UCSD-AML1 (cell line): ENCODE results near the gene COPA.
"Not testable (repeated sequence)": the region's sequence is repeated elsewhere in the genome, so short reads cannot be mapped to it uniquely, and the experiment has no call there.

ENCODE experiments used
- DNase-seq: peaks from one replicate; lab custom pipeline; 2025; ENCODE audit not compliant: unreplicated experiment; lab: John Stamatoyannopoulos, UW

Gene COPA

DNA sequence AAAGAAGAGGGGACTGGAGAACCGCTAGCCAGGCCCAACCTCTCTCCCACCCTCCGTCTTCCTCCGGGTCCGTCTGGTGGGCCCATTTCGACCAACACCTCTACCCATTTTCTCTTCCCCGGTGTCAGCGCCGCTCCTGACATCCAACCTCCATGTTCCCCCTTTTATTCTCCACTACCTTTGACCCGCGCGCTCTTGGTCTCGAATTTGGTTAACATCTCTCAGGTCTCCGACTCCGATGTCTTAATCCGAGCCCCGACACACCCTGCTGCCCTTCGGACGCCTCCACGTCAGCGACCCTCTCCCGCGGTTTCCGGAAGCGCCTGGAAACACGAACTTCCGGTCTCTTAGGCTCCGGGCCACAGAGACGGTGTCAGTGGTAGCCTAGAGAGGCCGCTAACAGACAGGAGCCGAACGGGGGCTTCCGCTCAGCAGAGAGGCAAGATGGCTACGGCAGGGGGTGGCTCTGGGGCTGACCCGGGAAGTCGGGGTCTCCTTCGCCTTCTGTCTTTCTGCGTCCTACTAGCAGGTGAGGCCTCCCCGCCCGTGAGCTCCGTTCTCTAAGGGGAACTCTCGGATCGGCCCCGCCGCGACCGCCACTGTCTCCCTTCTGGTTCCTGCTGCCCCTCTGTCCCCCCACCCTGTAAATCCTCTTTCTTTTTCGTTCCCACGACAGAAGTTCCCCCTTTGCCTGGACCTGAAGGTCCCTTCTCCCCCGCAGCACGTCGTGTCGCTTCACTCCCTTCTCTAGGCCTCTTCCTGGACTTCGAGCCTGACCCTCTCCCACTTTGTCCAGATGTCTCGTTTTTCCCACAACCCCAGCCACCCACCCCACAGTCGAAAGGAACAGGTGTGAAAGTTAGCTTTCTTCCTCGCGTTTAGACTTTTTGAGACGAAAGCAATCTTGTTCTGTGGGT, at the start of gene COPA, which contains the start of gene NCSTN:
TSS of gene COPA (minus strand) at position 298 of the 917 bp plus-strand sequence. CDS start at position 218, 80 bp downstream.
TSS of gene NCSTN (plus strand) at position 431 of the 917 bp plus-strand sequence. CDS start at position 445, 14 bp downstream.
- peak; percentile 92 for DNase-seq

DNA sequence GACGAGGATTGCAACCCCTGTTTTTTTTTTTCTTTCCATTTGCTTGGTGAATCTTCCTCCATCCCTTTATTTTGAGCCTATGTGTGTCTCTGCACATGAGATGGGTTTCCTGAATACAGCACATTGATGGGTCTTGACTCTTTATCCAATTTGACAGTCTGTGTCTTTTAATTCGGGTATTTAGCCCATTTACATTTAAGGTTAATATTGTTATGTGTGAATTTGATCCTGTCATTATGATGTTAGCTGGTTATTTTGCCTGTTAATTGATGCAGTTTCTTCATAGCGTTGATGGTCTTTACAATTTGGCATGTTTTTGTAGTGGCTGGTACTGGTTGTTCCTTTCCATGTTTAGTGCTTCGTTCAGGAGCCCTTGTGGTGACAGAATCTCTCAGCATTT, 45.4 kb upstream of the COPA start:
- not testable (repeated sequence) for DNase-seq

DNA sequence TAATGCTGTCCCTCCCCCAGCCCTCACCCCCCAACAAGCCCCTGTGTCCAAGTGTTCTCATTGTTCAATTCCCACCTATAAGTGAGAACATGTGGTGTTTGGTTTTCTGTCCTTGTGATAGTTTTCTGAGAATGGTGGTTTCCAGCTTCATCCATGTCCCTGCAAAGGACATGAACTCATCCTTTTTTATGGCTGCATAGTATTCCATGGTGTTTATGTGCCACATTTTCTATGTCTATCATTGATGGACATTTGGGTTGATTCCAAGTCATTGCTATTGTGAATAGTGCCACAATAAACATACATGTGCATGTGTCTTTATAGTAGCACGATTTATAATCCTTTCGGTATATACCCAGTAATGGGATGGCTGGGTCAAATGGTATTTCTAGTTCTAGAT, 41.8 kb upstream of the COPA start:
- DNase-seq, result not testable (repeated sequence)

DNA sequence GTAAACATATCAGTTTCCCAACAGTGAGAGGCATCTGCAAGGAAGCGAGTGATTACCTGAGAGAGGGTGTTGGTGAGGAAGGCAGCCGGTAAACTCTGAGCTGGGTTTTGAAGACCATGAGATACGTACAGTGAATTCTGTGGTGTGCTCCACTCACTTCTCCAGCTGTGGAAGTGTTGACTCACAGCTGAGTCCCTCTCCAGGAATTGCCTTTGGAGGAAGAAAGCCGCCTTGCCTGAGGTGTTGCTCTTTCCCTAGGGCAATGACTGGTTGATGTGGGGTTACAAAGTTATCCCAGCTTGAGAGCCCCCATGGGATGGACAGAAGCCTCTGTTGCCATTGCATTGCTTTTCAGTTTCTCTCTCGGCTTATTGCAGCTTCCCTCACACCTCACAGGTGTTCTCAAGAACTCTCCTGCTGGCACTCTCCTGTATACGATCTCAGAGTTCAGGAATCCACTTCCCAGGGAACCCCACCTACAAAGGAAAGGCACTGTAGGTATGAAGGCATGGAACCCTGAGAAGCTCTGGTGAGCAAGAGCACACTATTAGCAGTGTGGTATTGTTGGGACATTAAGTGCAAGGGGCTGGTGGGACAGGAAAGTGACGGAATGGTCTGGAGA, 34.6 kb upstream of the COPA start:
- no peak for DNase-seq

GRCh38 chr1:160376525-160377131, 33.6 kb upstream of the COPA start:
- no peak for DNase-seq

DNA sequence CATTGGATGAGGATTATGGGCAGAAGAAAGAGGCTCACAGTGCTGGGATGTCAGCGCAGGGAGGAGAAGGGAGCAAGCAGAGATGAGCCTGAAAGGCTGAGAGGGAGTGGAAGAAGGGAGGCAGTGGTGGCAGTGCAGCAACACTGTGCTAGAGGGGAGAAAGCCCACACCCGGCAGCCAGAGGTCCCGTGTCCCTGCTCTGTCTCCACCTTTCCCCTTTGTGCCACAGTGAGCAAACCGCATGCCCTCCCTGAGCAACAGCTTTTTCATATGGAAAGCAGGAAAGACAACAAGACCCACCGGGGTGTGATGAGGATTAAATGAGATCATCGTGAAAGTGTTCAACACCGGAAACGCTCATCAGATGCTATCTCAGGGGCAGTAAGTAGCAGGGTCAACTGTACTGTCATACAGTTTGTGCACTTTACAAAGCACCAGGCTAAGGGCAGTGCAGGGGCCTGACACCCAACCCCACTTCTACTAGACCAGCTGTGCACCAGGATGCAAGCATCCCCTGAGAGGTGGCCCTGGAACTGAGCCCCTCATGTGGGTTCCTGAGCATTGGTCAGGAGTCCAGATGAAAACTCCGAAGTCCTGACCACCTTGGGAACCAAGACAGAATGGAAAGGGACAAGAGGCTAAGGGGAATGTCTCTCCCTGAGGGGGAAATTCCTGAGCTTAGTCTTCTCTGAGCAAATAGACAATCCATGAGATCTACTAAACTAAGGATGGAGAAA, 32.9 kb upstream of the COPA start:
- peak; percentile 59 for DNase-seq

DNA sequence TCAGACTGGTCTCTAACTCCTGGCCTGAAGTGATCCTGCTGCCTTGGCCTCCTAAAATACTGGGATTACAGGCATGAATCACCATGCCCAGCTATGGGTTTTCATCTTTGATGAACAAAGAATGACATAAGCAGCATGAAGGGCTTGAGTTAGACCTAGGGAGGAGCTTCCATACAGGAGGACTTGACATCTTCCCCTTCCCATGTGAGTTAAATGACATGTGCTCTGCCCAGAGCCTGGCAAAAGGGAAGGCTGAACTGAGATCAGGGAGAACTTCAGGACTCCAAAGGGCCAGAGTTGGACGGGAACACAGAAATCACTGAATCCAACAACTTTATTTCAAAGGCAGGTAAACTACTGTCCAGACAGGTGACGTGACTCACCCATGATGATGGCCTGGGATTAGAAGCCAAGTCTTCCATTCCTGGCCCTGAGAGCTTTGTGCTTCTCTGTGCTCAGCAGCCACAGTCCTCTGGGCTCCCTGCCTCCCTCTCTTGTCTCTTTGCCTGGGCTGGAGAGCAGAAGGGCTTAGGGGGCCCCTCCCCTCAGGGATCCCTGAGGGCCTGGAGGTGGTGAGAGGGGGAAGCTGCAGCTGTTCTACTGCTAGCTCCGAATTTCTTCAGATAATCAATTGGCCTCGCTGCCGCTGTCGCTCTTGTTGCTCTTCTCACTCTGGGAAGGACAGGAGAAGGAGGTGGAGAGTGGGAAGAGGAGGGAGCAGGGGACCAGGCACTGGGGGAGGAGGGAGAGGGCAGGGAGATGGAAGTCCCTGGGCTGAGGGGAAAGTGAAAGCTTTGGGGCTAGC, 31.5 kb upstream of the COPA start:
- DNase-seq, result no peak

DNA sequence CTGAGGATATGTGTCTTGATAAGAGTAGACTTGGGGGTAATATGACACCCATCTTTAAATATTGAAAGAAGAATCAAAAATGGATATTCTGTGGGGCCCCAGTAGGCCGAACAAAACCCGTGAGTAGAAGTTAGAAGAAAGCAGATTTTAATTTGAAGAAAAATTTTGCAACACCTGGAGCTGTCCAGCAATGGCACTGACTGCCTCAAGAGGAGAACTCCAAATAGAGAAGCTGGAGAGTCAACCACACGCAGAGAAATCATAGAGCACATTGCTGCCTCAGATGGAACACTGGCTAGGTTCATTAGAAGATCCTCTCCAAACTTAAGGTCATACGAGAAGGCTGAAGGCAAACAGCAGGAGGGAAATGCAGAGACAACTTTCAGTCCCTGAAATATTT, 30.6 kb upstream of the COPA start:
- no peak for DNase-seq

DNA sequence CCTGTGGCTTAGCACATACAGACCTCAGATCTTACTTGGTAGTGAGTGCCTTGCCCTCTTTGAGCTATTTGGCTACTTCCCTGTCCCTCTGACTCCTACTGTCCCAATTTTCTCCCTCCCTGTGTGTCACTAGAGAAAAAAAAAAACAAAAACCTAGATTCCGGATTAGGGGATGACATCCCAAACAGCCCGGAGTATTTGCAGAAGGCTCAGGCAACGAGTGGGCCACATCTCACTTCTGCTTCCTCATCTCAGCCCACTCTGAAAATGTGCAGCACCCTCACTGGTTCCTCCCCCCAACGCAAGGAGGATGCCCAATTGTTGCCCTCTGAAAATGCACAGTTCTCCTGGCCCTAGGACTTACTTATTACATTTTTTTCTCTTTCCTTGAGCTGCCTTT, 28.7 kb upstream of the COPA start:
- DNase-seq, result no peak

GRCh38 chr1:160371346-160371631, 28.2 kb upstream of the COPA start:
- no peak for DNase-seq

GRCh38 chr1:160370561-160371345, 27.7 kb upstream of the COPA start:
- DNase-seq, result no peak

- DNase-seq, result no peak
These were observed 26.0 kb upstream of the COPA start for GRCh38 chr1:160369087-160369486.

DNA sequence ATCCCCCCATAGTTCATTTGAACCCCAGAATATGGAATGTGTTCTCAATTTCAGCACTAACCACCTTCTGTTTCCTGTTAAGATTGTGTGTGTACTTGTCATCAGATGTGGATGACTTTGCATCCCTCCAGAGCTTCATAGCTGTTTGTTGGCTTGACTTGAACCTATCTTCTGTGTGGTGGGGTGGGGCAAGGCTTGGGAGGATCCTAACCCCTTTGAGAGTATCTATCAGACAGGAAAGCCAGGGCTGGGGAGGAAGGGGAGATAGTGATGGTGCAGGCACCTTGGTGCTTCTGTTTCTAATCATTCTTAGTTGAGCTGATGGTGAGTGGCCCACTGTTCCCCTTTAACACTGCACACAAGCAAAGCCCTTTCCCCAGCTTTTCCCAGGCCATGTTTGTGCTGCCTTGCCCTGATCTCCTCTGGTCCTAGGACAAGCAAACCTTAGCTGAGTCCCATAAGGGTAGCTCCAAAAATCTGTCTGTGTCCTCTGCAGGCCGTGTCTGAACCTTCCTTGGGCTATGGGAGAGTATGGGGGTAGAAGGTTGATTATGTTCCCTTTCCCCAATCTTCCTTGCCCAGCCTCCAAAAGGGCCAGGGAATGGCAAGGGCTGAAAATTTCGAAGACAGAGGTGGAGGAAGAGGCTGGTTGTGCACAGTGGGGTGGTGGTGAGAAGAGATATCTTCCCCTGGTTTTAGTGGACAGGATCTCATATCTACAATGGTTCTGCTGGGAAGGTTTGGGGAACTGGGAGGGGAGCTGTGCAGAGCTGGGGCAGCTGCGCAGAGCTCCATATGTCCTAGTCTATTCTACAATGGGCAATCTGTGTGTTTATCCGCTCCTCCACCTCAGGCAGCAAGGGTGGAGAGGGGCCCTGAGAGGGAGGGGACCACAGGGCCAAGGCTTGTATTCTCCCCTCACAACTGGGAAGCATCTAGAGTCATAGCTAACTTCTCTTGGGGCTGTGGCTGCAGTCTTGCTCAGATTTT, 25.2 kb upstream of the COPA start:
- no peak for DNase-seq

GRCh38 chr1:160367516-160367900, 24.5 kb upstream of the COPA start:
- no peak for DNase-seq

GRCh38 chr1:160366731-160367515, 23.9 kb upstream of the COPA start, which contains the start of gene NHLH1:
Gene NHLH1 (plus strand): TSS chr1:160367071. CDS start chr1:160370732, 3,661 bp downstream.
- DNase-seq, result no peak

DNA sequence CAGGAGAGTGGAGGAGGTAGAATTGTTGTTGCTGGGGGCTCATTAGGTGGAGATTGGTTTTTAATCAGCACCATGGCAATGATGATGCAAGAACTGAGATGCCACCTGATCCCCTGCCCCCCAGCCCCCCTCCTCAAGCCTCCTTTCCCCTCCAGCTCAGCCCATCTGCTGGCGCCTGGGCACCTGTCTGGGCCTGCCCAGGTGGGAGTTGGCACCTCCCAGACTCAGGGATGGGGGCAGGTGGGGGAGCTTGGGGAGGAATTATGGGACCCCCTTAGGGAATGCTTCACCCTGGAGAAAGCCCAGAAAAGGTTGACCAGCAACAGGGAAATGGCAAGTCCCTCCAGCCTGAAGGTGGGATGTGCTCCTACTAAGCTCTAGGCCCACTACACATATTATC, 22.3 kb upstream of the COPA start:
- DNase-seq, result no peak

GRCh38 chr1:160363951-160364735, 21.1 kb upstream of the COPA start:
- no peak for DNase-seq
